Measurements from ENCODE around the gene MGAT4A. TPM values are rescaled to one million over a fixed set of nuclear protein-coding genes. Genes with fewer than 3 reads are reported as not detected.

Gene MGAT4A
- total and polyA plus RNA-seq, 9 of the 15 experiments (the other 6 are each of a cell fraction or from before 2014, with no cell fraction given): 0.03 to 0.53 (median 0.18) TPM; not detected in 2

- no peak for ATAC-seq
- 10% methylated on average over 10 of the region's 10 CpGs for WGBS (ENCODE audit: insufficient coverage, low coverage, missing lambda C conversion rate)
These were observed 93.4 kb downstream of the MGAT4A start for GRCh38 chr2:98637401-98638147.

More at GRCh38 chr2:98637401-98638147, 93.4 kb downstream of the MGAT4A start:
- intact Hi-C loops (cut with micrococcal nuclease) (no loop called here), in situ Hi-C loops (cut with MboI) (no loop called here)
- no peak overlapping the region for H3K27ac ChIP-seq (ENCODE audit: extremely low read depth, low read depth, low read length)
- no TSS peak for BruUV-seq (replicated peaks)
- H3K4me2 ChIP-seq (ENCODE audit: insufficient read depth, low read length): no peak overlapping the region
- H3K27me3 ChIP-seq (ENCODE audit: control insufficient read depth in 2 of 2, insufficient read depth in 2 of 2, low read length in 2 of 2): peaks cover 15 to 21% of the 10 kb centered on the region in 2 experiments; a peak in 4 of 5 replicates
- POLR2A ChIA-PET: no interaction called here
- no peak for FAIRE-seq
- CTCF ChIA-PET (ENCODE audit: low intra/inter-chr PET ratio): no interaction called here
- TF ChIP-seq ZBTB34 (CRISPR knock-in tag; IDR thresholded peaks at IDR 0.05) (no peak), ZNF121 (CRISPR knock-in tag; conservative IDR thresholded peaks at IDR 0.05) (no peak), SMAD4 (CRISPR knock-in tag; conservative IDR thresholded peaks at IDR 0.05) (no peak), ZFP36 (IDR thresholded peaks at IDR 0.05; ENCODE audit: low read depth, low read length, partially characterized antibody) (no peak), CHD4 (IDR thresholded peaks at IDR 0.05; ENCODE audit: insufficient read depth, insufficient replicate concordance, low read depth, low read length, poor library complexity, severe bottlenecking) (no peak), CAMTA2 (CRISPR knock-in tag; conservative IDR thresholded peaks at IDR 0.05) (no peak), ELF4 (CRISPR knock-in tag; IDR thresholded peaks at IDR 0.05) (no peak), RBFOX2 (IDR thresholded peaks at IDR 0.05; ENCODE audit: low read depth, low read length) (no peak), U2AF2 (optimal IDR thresholded peaks at IDR 0.05; ENCODE audit: low read depth, low read length) (no peak), KLF1 (tag; IDR thresholded peaks at IDR 0.05) (no peak), EHMT2 (IDR thresholded peaks at IDR 0.05) (no peak), FOXK1 (CRISPR knock-in tag; IDR thresholded peaks at IDR 0.05; ENCODE audit: borderline replicate concordance) (no peak), SMARCA5 (IDR thresholded peaks at IDR 0.05) (no peak), ZBTB9 (CRISPR knock-in tag; IDR thresholded peaks at IDR 0.05) (no peak)
- H3K4me1 ChIP-seq (replicated peaks in 1 of 2; ENCODE audit: control insufficient read depth in 2 of 2, insufficient read depth in 2 of 2, low read length in 2 of 2): no peaks in the 10 kb centered on the region; a peak in 1 of 5 replicates
- no peaks in the 10 kb centered on the region for H3K36me3 ChIP-seq (ENCODE audit: control insufficient read depth, insufficient read depth, low read length)
- DNase-seq (ENCODE audit: extremely low read depth in 1 of 4, low spot score in 3 of 4): no peak
- H3K9me1 ChIP-seq (ENCODE audit: control insufficient read depth, insufficient read depth, low read length): no peaks in the 10 kb centered on the region
- peaks cover 3% of the 10 kb centered on the region; the same call in 1 of the 2 replicates for H4K20me1 ChIP-seq (replicated peaks; ENCODE audit: control insufficient read depth, insufficient read depth, low read length)
- H3K79me2 ChIP-seq (ENCODE audit: control insufficient read depth, insufficient read depth, low read length): no peaks in the 10 kb centered on the region
- H3K4me3 ChIP-seq: no peak overlapping the region
- 0 out of 2 replicates have a peak, but pooled peaks cover 1% of the 10 kb centered on the region for H3K9me3 ChIP-seq (replicated peaks; ENCODE audit: control insufficient read depth, insufficient read depth, low read depth, low read length)
- H2AFZ ChIP-seq (ENCODE audit: low read depth, low read length): no peak overlapping the region
- H3K9ac ChIP-seq (ENCODE audit: insufficient read depth in 1 of 2, low read depth in 2 of 2, low read length in 2 of 2): no peak overlapping the region

Measured in K562 (cell line).